Neural cell (in vitro differentiated cells): Measurements from ENCODE around the gene HIVEP3.

Experiments
- EP300 ChIP-seq: fragments of 450-650 bp; conservative IDR thresholded peaks from 2 replicates; pipeline ENCODE4 v1.6.1; 2014; ENCODE audit warnings: antibody characterized with exemption, mild to moderate bottlenecking, moderate library complexity; ENCODE audit not compliant: poor library complexity, severe bottlenecking
- EZH2 ChIP-seq: fragments of 200-600, 300-800 bp; shearing (Covaris generic), sonication (generic); IDR thresholded peaks from 2 replicates; pipeline ENCODE4 v1.6.1; 2014; ENCODE audit warnings: antibody characterized with exemption, low read length, borderline replicate concordance, mild to moderate bottlenecking; ENCODE audit not compliant: insufficient read depth, poor library complexity, severe bottlenecking
- MXI1 ChIP-seq: fragments of 450-650 bp; conservative IDR thresholded peaks from 2 replicates; pipeline ENCODE4 v1.6.1; 2014; ENCODE audit warnings: antibody characterized with exemption, mild to moderate bottlenecking; ENCODE audit not compliant: poor library complexity, severe bottlenecking
- POLR2AphosphoS5 ChIP-seq: IDR thresholded peaks from 2 replicates; pipeline ENCODE4 v1.6.1; 2012
- RAD21 ChIP-seq: fragments of 450-650 bp; conservative IDR thresholded peaks from 2 replicates; pipeline ENCODE4 v1.6.1; 2014; ENCODE audit warnings: antibody characterized with exemption, mild to moderate bottlenecking, moderate library complexity
- TAF1 ChIP-seq: IDR thresholded peaks from 2 replicates; pipeline ENCODE4 v1.6.1; 2012; ENCODE audit warnings: low read depth
- TF ChIP-seq, protein P1 (sequence below): fragments of 450-650 bp; IDR thresholded peaks from 2 replicates; pipeline ENCODE4 v1.5.1; 2014; ENCODE audit warnings: antibody characterized with exemption, mild to moderate bottlenecking, moderate library complexity; ENCODE audit not compliant: poor library complexity, severe bottlenecking
- TF ChIP-seq, protein P2 (sequence below): IDR thresholded peaks from 2 replicates; pipeline ENCODE4 v1.6.1; 2012; ENCODE audit warnings: borderline replicate concordance

DNA sequence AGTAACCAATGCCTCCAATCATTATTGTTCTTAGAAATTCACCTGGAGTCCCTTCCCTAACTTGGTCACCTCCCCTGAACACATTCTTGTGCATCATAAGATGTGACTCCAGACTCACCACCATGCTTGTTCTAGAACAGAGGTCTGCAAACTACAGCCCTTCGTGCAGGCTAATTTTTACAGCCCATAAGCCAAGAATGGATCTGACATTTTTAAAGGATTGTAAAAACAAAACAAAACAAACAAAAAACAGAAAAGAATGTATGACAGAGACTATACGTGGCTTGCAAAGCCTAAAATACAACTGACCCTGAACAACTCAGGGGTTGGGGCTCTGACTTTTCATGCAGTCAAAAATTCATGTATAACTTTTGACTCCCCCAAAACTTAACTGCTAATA lies 6.2 kb upstream of the HIVEP3 start:
- TF ChIP-seq, protein P1, sequence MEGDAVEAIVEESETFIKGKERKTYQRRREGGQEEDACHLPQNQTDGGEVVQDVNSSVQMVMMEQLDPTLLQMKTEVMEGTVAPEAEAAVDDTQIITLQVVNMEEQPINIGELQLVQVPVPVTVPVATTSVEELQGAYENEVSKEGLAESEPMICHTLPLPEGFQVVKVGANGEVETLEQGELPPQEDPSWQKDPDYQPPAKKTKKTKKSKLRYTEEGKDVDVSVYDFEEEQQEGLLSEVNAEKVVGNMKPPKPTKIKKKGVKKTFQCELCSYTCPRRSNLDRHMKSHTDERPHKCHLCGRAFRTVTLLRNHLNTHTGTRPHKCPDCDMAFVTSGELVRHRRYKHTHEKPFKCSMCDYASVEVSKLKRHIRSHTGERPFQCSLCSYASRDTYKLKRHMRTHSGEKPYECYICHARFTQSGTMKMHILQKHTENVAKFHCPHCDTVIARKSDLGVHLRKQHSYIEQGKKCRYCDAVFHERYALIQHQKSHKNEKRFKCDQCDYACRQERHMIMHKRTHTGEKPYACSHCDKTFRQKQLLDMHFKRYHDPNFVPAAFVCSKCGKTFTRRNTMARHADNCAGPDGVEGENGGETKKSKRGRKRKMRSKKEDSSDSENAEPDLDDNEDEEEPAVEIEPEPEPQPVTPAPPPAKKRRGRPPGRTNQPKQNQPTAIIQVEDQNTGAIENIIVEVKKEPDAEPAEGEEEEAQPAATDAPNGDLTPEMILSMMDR = no peak
- TF ChIP-seq, protein P2, sequence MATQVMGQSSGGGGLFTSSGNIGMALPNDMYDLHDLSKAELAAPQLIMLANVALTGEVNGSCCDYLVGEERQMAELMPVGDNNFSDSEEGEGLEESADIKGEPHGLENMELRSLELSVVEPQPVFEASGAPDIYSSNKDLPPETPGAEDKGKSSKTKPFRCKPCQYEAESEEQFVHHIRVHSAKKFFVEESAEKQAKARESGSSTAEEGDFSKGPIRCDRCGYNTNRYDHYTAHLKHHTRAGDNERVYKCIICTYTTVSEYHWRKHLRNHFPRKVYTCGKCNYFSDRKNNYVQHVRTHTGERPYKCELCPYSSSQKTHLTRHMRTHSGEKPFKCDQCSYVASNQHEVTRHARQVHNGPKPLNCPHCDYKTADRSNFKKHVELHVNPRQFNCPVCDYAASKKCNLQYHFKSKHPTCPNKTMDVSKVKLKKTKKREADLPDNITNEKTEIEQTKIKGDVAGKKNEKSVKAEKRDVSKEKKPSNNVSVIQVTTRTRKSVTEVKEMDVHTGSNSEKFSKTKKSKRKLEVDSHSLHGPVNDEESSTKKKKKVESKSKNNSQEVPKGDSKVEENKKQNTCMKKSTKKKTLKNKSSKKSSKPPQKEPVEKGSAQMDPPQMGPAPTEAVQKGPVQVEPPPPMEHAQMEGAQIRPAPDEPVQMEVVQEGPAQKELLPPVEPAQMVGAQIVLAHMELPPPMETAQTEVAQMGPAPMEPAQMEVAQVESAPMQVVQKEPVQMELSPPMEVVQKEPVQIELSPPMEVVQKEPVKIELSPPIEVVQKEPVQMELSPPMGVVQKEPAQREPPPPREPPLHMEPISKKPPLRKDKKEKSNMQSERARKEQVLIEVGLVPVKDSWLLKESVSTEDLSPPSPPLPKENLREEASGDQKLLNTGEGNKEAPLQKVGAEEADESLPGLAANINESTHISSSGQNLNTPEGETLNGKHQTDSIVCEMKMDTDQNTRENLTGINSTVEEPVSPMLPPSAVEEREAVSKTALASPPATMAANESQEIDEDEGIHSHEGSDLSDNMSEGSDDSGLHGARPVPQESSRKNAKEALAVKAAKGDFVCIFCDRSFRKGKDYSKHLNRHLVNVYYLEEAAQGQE = no peak
- TF ChIP-seq EZH2 = no peak
- TF ChIP-seq POLR2AphosphoS5 = no peak
- no peak for TF ChIP-seq MXI1
- TF ChIP-seq TAF1 = no peak
- TF ChIP-seq RAD21 = no peak
- TF ChIP-seq EP300 = no peak
